GM18909 (cell line): ENCODE data around the gene CHCHD3.
A peak's percentile ranks its signal among the peaks of the same experiment; 100 is the strongest.

ENCODE experiments used
- ATAC-seq: cut with Tn5 transposase; IDR thresholded peaks from one replicate; pipeline ENCODE4 v1.9.1; 2021; ENCODE audit warnings: mild to moderate bottlenecking; ENCODE audit not compliant: unreplicated experiment, poor library complexity

Gene CHCHD3

GRCh38 chr7:133081599-133082389, at the start of gene CHCHD3:
Gene CHCHD3, minus strand, starts transcription at chr7:133082090. Its CDS starts 153 bp downstream, at chr7:133081937.
- ATAC-seq, result peak; percentile 100

- no peak for ATAC-seq
Observed at GRCh38 chr7:133130166-133130565, 48.3 kb upstream of the CHCHD3 start.

- ATAC-seq, result no peak
Observed at GRCh38 chr7:133126422-133126821, 44.5 kb upstream of the CHCHD3 start.

GRCh38 chr7:133124974-133125373, 43.1 kb upstream of the CHCHD3 start:
- ATAC-seq, result no peak

GRCh38 chr7:133121175-133121844, 39.4 kb upstream of the CHCHD3 start:
- ATAC-seq, result no peak

- no peak for ATAC-seq
Observed at GRCh38 chr7:133119067-133119466, 37.2 kb upstream of the CHCHD3 start.

GRCh38 chr7:133118261-133118660, 36.4 kb upstream of the CHCHD3 start:
- no peak for ATAC-seq

GRCh38 chr7:133117452-133117851, 35.6 kb upstream of the CHCHD3 start:
- ATAC-seq, result no peak

- no peak for ATAC-seq
Observed at GRCh38 chr7:133115596-133115995, 33.7 kb upstream of the CHCHD3 start.

- ATAC-seq, result no peak
Observed at GRCh38 chr7:133114519-133114918, 32.6 kb upstream of the CHCHD3 start.

- no peak for ATAC-seq
Observed at GRCh38 chr7:133112976-133113375, 31.1 kb upstream of the CHCHD3 start.

- ATAC-seq, result no peak
Observed at GRCh38 chr7:133112335-133112734, 30.4 kb upstream of the CHCHD3 start.

- ATAC-seq, result no peak
Observed at GRCh38 chr7:133110312-133110711, 28.4 kb upstream of the CHCHD3 start.

- no peak for ATAC-seq
Observed at GRCh38 chr7:133109816-133110215, 27.9 kb upstream of the CHCHD3 start.

GRCh38 chr7:133108023-133108422, 26.1 kb upstream of the CHCHD3 start:
- no peak for ATAC-seq

GRCh38 chr7:133102276-133103060, 20.6 kb upstream of the CHCHD3 start:
- no peak for ATAC-seq

- ATAC-seq, result no peak
Observed at GRCh38 chr7:133099633-133100286, 17.9 kb upstream of the CHCHD3 start.

- no peak for ATAC-seq
Observed at GRCh38 chr7:133095119-133095671, 13.3 kb upstream of the CHCHD3 start.

GRCh38 chr7:133091943-133092464, 10.1 kb upstream of the CHCHD3 start:
- ATAC-seq, result no peak

- peak; percentile 1 for ATAC-seq
Observed at GRCh38 chr7:133082390-133082766, 488 bp upstream of the CHCHD3 start.
